SK-N-SH (cell line): ENCODE results near the gene DMRTB1.

Source experiments
- CTCF ChIP-seq: fragments of 200-600 bp; sonication (generic); IDR thresholded peaks from 2 replicates; pipeline ENCODE4 v1.6.1; 2017; ENCODE audit warnings: antibody characterized with exemption, mild to moderate bottlenecking, moderate library complexity
- FOSL2 ChIP-seq: IDR thresholded peaks from 2 replicates; pipeline ENCODE4 v1.4.0; 2012; ENCODE audit warnings: low read depth, mild to moderate bottlenecking, moderate library complexity, borderline replicate concordance
- GABPA ChIP-seq: IDR thresholded peaks from 2 replicates; pipeline ENCODE4 v1.4.0; 2012; ENCODE audit warnings: low read depth, mild to moderate bottlenecking
- GATA2 ChIP-seq: sonication (generic); formaldehyde crosslinking; IDR thresholded peaks from 2 replicates; pipeline ENCODE4 v1.5.0; 2020; ENCODE audit warnings: mild to moderate bottlenecking, missing genetic modification reagents
- NFIC ChIP-seq: IDR thresholded peaks from 2 replicates; pipeline ENCODE4 v1.4.0; 2012; ENCODE audit warnings: borderline replicate concordance
- POLR2AphosphoS5 ChIP-seq: IDR thresholded peaks from 2 replicates; pipeline ENCODE4 v1.6.1; 2012; ENCODE audit warnings: low read depth, low read length
- RAD21 ChIP-seq: IDR thresholded peaks from 2 replicates; pipeline ENCODE4 v1.6.1; 2012; ENCODE audit warnings: mild to moderate bottlenecking, low read length
- REST ChIP-seq: IDR thresholded peaks from 2 replicates; pipeline ENCODE4 v1.6.1; 2012; ENCODE audit warnings: mild to moderate bottlenecking, low read depth, low read length, moderate library complexity
- SIN3A ChIP-seq: IDR thresholded peaks from 2 replicates; pipeline ENCODE4 v1.6.1; 2012; ENCODE audit warnings: low read depth, mild to moderate bottlenecking, low read length, moderate library complexity, borderline replicate concordance
- YY1 ChIP-seq: IDR thresholded peaks from 2 replicates; pipeline ENCODE4 v1.4.0; 2012; ENCODE audit warnings: low read depth, mild to moderate bottlenecking

- no peak for TF ChIP-seq RAD21
- TF ChIP-seq GABPA, result no peak
- no peak for TF ChIP-seq CTCF
- no peak for TF ChIP-seq YY1
- no peak for TF ChIP-seq POLR2AphosphoS5
- TF ChIP-seq REST, result no peak
- TF ChIP-seq GATA2 (CRISPR knock-in tag), result no peak; the same call in 1 of the 2 replicates
- no peak for TF ChIP-seq FOSL2
- TF ChIP-seq SIN3A, result no peak
- TF ChIP-seq NFIC, result no peak
Measured at GRCh38 chr1:53511323-53511932, 52.2 kb downstream of the DMRTB1 start.
